Activated gamma-delta T cell treated with anti-CD3 and anti-CD28 coated beads, Interleukin-2, amount 50 U/mL, for 16 hours (primary cell): ENCODE measurements around the gene RARB.

Source experiments
- DNase-seq: peaks from one replicate; pipeline ENCODE4 v3.0.0-alpha.2; 2020; ENCODE audit warnings: low read depth

Gene RARB

GRCh38 chr3:25423780-25424588 is 4.1 kb upstream of the RARB start:
- no peak for DNase-seq

GRCh38 chr3:25424614-25425013 is 3.4 kb upstream of the RARB start:
- DNase-seq = no peak

GRCh38 chr3:25426408-25426807 is 1.7 kb upstream of the RARB start:
- no peak for DNase-seq

DNA sequence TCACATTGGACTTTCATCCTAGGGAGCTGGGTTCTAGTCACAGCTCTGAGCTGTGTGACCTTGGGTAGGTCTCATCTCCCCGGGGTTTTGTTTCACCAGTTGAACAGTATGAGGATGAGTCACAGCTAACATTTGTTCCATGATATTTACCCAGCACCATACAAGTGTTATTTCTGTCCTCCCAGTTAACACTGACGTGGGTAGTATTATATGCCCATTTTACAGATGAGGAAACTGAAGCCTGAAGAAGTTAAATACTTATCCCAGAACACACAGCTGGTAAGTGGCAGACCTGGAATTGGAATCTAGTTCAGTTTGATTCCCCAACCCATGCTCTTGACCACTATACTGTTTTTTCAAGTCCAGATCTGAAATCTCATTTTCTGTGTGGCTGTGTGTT is 908 bp upstream of the RARB start:
- DNase-seq = no peak

DNA sequence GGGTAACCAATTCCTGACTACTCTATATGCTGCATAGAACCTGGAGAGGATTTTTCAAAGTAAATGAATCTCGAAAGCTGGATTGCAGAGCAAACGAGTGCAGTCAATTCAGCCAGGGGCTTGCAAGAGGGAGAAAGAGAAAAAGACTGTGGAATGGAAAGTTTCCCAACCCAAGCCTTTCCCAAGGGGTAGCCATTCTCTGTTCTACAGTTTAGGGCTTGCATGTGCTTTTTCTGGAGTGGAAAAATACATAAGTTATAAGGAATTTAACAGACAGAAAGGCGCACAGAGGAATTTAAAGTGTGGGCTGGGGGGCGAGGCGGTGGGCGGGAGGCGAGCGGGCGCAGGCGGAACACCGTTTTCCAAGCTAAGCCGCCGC is 511 bp upstream of the RARB start:
- DNase-seq = no peak

- no peak for DNase-seq
Measured at GRCh38 chr3:25428789-25429335, 799 bp downstream of the RARB start.

- no peak for DNase-seq
Measured at GRCh38 chr3:25429361-25430286, 1.6 kb downstream of the RARB start.

GRCh38 chr3:25430287-25430934 is 2.3 kb downstream of the RARB start:
- DNase-seq = no peak

GRCh38 chr3:25430935-25431770 is 3.1 kb downstream of the RARB start:
- DNase-seq = no peak

DNA sequence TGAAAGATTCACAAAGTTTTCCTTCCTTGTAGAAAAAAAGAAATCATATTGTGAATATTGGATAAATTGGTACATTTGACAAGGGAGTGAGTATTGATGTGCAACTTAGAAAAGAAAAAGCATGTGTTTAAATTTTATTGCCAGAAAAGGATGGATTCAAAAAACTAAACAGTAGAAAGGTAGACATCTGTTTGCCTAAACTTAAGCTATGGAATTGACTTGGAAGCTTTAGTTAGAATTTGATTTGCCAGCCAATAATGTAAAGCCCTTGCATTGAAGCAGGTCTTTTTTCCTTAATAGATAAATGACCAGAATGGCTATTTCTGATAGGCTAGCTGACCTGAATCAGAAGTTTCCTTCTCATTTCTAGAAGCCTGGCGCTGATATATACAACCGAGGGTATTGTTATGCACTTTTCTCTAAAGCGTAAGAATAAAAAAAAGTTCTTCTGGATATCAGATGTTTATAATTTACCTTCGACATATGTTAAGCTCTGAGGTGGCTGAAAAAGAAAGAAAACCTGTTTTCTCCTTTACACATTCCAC is 4.2 kb downstream of the RARB start:
- no peak for DNase-seq

GRCh38 chr3:25433106-25433505 is 5.0 kb downstream of the RARB start:
- no peak for DNase-seq

DNA sequence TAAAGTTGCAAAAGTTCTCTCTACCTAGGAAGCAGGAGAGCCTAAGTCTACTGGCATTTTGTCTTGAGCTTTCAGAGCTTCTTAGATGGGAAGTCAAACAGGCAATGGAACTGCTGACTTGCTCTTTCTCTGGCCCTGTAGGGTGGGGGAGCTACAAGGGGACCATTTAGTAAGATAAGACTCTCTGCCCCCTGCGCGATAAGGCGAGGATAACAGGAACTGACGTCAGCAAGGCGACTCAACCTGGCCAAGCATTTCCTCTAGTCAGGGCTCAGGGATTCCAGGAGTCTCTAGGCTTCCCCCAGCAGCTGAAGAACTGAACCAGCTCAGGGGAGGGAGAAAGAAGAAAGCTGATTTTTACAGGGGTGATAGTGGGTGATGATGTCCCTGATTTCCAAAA is 5.8 kb downstream of the RARB start:
- no peak for DNase-seq

GRCh38 chr3:25437953-25438352 is 9.9 kb downstream of the RARB start:
- DNase-seq = no peak

- DNase-seq = no peak
Measured at GRCh38 chr3:25438791-25439555, 10.9 kb downstream of the RARB start.

- DNase-seq = no peak
Measured at GRCh38 chr3:25441234-25441856, 13.3 kb downstream of the RARB start.

DNA sequence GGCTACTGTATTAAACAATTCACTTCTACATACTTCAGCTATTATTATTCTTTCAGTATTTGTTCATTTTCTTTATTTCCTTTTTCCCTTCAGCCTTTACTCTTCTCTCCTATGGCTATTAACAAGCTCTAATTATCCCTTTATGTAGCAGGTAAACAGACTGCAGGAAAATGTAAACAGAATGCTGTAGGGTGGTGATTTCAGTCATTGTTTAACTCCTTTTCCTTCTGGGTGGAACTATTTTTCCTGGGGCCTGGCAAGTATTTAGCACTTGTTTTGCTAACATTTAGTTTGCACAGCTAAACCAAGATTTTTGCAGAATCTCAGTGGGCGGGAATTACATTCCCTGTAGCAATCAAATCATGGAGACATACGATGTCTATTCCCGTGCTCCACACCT is 14.4 kb downstream of the RARB start:
- DNase-seq = no peak

- no peak for DNase-seq
Measured at GRCh38 chr3:25444273-25444672, 16.2 kb downstream of the RARB start.

GRCh38 chr3:25445731-25446130 is 17.7 kb downstream of the RARB start:
- DNase-seq = no peak

DNA sequence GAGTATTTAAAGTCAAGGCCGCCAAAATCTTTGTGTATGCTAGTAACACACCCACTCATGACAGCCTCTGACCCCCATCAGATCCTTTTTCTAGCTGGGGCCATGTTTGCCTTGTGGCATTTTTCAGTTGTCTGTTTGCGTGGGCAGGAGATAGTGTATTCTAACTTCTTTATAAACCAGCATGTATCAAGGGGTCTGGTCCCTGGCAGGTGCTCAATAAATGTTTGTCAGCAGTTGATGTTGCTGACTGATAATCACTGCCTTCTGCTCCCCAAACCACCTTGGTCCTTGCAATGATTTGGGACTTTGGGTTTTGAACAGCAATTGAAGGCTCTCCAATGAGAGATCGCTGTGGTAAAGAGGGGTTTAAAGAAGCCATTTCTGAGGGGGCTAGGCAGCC is 19.2 kb downstream of the RARB start:
- no peak for DNase-seq

DNA sequence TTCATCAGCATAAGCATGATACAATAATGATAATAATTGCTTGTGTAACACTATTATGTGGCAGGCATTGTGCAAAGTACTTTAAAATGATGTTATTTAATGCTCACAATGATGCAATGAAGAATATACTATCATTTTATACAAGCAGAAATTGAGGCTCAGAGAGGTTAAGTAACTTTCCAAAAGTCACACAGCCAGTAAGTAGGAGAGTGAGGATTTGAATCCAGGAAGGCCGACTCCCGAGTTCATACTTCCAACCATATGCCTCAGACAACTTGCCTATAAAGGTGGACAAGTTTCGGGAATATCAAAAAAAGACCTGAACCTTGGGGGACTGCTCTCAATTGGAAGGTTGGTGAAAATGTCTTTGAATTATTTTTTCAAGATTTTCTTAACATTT is 19.9 kb downstream of the RARB start:
- DNase-seq = no peak
